Endometrial microvascular endothelial cells (primary cell): ENCODE results near the gene NSL1. TPM values are rescaled to one million over a fixed set of nuclear protein-coding genes. Genes with fewer than 3 reads are reported as not detected.
"Not testable (repeated sequence)": the region's sequence is repeated elsewhere in the genome, so short reads cannot be mapped to it uniquely, and the experiment has no call there.

Source experiments
- in situ Hi-C: cut with HindIII; loops from 2 replicates; pipeline ENCODE4 v1.10.0; 2017; ENCODE audit warnings: low sequenced_read_pairs, low pct_unique_long_range_greater_than_20kb; ENCODE audit errors: inconsistent ontology term
- total RNA-seq: library from RNA; depleted of rRNA; stranded (reverse); fragments of >200 nt; gene quantifications from one replicate; pipeline ENCODE4 v1.2.3, GENCODE V29; 2015; ENCODE audit errors: inconsistent ontology term

NSL1 gene
- total RNA-seq, 1 donor from 2014 or later: 29.1 TPM

DNA sequence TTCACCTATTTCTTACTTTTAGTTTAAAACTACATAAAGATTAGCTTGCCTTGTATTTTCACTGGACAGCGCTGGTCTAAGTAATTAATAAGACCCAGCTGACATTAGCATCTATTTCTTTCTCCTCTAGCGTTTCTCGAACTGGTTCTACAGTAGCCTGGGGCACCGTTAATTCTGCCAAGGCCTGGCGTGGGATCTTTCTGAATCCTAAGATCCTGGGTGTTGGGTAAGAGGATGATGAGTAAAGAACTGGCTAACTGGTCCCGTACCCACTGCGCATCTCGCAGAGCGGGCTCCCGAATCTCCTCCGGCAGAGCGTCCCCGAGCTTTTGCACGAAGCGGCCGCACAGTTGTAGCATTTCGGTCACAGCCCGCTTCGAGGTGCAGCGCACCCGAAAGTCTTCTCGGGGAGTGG lies 309 bp downstream of the NSL1 start:
- in situ Hi-C loops: no loop called here

DNA sequence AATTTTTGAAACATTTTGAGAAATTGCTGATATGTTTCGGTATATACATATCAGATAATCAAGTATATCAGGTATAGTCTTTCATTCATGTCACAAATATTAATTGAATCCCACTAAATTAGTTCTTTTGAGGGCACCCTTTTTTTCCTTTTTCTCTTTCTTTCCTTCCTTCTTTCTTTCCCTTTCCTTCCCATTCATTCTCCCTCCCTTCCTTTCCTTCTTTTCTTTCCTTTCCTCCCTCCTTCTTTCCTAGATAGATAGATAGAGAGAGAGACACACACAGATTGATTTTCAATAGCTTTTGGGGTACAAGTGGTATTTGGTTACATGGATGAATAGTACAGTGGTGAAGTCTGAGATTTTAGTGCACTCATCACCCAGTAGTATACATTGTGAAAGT lies 5.7 kb downstream of the NSL1 start:
- in situ Hi-C loops: loop anchor here (10.0 kb wide), 1 partner anchor 171 kb away; no protein-coding TSS in a partner anchor

DNA sequence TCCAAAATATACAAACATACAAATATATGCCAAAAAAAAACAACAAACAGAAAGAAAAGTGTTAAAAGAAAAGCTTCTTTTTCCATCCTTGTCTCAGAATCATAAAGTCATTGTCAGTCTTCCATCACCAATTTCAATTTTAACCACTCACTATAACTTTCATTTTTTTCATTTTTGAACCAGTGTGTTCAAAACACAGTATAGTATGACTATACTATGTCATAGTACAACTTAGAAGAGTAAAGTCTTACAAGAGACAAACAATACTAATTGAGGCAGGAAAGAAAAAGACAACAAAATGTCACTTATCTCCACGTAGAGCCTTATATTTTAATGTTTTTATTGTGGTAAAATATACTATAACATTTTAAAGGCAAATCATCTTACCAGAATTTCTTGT lies 7.6 kb downstream of the NSL1 start:
- in situ Hi-C loops: loop anchor here (10.0 kb wide), 1 partner anchor 169 kb away; no protein-coding TSS in a partner anchor

DNA sequence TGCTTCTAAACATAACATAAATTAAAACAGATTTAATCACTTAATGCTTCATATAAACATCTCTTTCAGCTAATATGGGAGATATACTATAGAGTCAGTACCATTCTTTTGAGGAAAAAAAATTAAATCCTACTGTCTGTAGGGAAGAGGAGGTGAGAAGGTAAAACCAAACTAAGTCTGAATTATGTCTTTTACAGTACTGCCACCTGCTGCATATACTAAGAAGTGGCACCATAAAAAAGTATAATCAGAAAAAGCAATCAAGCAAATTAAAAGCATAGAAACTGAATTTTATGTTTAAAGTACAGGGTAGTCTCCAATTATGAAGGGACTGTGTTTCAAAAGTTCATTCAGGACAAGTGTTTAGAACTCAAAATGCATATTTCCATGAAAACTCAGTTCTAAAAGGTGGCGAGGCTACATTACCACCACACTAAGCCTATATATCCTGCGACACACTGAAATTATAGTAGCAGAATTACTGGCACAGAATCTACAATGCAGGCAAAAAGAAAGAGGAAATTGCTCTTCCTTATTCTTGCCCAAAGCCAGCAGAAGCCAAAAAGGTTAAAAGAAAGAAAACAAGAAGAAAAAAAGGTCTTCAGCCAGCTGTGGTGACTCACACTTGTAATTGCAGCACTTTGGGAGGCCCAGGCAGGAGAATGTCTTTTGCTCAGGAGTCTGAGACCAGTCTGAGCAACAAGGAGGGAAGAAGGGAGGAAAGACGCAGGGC lies 9.0 kb downstream of the NSL1 start:
- in situ Hi-C loops: loop anchor here (10.0 kb wide), 1 partner anchor 168 kb away; no protein-coding TSS in a partner anchor

DNA sequence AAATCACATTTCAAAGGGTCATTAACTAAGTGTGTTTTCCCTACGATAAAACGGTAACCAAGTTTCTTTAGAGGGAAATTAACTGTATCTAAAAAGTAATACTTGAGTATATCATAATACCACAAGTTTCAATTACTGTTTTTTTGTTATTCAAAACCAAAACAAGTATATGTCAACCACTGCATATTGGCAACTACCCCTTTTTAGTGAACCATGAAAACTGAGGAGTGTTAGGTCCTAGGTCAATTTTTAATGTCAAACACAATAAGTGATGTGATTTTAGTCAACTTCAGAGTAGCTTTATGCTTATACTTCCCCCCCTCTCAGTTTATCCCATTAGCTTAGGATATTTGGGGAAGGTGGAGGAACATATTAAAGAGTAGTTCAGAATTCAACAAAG lies 10.4 kb downstream of the NSL1 start:
- in situ Hi-C loops: loop anchor here (10.0 kb wide), 1 partner anchor 166 kb away; no protein-coding TSS in a partner anchor

DNA sequence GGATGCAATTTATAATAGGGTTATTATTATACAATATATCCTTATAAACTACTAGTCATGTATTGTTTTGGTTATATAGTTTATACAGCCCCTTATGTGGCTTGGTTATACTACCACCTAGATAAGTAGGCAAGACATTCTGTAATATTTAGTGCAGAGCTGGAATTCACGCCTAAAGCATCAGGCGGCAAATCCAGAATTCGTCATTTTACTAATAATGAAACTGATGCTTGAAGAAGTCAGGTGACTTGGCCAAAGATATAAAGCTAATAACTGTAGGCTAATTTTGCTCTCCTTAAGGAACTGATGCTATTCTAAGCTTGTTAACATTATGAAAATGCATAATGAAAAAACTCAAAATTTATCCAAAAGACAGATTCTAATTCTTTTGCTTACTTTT lies 10.8 kb downstream of the NSL1 start:
- in situ Hi-C loops: loop anchor here (10.0 kb wide), 1 partner anchor 166 kb away; no protein-coding TSS in a partner anchor

DNA sequence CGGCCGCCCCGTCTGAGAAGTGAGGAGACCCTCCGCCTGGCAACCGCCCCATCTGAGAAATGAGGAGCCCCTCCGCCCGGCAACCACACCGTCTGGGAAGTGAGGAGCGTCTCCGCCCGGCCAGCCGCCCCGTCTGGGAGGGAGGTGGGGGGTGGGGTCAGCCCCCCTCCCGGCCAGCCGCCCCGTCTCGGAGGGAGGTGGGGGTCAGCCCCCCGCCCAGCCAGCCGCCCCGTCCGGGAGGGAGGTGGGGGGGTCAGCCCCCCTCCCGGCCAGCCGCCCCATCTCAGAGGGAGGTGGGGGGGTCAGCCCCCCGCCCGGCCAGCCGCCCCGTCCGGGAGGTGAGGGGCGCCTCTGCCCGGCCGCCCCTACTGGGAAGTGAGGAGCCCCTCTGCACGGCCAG lies 12.5 kb downstream of the NSL1 start:
- in situ Hi-C loops: not testable (repeated sequence)

DNA sequence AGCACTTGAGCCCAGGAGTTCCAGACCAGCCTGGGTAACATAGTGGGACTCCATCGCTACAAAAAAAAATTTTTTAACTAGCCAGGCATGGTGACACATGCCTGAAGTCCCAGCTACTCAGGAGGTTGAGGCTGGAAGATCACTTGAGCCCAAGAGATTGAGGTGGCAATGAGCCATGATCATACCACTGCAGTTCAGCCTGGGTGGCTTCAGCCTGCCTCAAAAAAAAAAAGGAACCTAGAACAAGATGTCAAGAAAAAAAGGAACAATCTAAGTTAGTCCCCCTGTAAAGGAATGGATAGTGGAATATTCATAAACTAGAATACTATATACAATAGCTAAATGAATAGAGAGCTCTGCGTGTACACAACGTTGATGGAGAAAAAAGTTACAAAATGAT lies 14.4 kb downstream of the NSL1 start:
- in situ Hi-C loops: no loop called here

DNA sequence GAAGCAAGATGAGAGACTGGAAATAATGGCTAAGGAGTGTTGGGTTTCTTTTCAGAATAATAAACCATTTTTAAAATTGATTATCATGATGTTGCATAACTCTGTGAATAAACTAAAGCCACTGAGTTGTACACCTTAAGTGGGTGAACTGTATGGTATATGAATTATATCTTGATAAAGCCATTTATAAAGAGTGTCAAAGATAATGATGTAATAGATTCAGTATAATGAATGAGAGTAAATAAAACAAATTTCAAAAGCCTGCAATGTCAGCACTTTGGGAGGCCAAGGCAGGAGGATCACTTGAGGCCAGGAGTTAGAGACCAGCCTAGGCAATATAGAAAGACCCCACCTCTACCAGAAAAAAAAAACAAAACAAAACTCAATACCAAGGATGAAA lies 16.3 kb downstream of the NSL1 start:
- in situ Hi-C loops: no loop called here

DNA sequence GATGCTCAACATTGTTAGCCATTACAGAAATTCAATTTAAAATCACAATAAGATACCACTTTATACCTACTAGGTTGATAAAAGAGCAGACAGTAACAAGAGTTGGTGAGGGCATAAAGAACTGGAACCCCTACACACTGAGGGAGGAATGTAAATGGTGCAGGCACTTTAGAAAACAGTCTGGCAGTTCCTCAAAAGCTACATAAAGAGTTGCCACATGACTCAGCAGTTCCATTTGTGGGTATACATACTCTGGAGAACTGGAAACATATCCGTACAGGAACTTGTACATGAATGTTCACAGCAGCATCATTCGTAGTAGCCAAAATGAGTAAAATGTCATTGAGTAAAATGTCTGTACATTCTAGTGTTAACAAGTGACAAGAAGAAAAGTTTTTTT lies 17.0 kb downstream of the NSL1 start:
- in situ Hi-C loops: no loop called here

DNA sequence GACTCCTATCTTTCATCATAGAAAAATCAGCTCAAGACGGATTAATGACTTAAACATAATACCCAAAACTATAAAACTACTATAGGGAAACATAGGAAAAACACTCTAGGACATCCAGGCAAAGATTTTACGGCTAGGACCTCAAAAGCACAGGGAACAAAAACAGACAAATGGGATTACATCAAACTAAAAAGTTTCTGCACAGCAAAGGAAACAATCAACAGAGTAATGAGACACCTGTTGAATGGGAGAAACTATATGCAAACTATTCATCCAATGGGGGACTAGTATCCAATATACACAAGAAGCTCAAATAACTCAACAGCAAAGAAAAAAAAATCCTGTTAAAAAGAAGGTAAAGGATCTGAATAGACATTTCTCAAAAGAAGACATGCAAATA lies 18.6 kb downstream of the NSL1 start:
- in situ Hi-C loops: no loop called here

DNA sequence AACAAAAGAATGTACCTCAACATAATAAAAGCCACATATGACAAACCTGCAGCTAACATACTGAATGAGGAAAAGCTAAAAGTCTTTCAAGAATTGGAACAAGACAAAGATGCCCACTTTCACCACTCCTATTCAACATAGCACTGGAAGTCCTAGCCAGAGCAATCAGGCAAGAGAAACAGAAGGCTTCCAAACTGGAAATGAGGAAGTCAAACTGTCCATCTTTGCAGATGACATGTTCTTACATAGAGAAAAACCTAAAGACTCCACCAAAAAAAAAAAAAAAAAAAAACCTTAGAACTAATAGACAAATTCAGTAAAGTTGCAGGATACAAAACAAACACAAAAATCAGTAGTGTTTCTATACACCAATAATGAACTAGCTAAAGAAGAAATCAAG lies 20.2 kb downstream of the NSL1 start:
- in situ Hi-C loops: no loop called here

DNA sequence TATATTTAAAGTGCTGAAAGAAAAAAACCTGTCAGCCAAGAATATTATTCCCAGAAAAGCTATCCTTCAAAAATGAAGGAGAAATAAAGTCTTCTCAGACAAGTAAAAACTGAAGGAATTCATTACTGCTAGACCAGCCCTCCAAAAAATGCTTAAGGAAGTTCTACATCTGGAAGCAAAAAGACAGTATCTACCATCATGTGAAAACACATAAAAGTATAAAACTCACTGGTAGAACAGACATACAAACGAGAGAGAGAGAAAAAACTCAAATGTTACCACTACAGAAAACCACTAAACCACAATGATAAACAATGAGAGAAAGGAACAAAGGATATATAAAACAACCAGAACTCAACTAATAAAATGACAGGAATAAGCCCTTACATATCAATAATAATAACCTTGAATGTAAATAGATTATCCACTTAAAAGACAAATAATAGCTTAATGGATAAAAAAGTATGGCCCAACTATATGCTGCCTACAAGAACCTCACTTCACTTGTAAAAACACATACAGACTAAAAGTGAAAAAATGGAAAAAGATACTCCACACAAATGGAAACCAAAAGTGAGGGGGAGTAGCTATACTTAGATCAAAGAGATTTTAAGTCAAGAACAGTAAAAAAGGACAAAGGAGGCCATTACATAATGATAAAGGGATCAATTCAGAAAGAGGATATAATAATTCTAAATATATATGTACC lies 22.0 kb downstream of the NSL1 start:
- in situ Hi-C loops: no loop called here

DNA sequence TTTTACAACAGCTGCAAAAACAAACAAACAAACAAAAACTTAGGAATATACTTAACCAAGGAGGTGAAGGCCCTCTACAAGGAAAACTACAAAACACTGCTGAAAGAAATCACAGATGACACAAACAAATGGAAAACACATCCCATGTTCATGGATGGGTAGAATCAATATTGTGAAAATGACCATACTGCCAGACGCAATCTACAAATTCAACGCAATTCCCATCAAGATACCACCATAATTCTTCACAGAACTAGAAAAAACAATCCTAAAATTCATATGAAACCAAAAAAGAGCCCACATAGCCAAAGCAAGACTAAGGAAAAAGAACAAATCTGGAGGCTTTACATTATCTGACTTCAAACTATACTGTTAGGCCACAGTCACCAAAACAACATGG lies 24.8 kb downstream of the NSL1 start:
- in situ Hi-C loops: not testable (repeated sequence)

DNA sequence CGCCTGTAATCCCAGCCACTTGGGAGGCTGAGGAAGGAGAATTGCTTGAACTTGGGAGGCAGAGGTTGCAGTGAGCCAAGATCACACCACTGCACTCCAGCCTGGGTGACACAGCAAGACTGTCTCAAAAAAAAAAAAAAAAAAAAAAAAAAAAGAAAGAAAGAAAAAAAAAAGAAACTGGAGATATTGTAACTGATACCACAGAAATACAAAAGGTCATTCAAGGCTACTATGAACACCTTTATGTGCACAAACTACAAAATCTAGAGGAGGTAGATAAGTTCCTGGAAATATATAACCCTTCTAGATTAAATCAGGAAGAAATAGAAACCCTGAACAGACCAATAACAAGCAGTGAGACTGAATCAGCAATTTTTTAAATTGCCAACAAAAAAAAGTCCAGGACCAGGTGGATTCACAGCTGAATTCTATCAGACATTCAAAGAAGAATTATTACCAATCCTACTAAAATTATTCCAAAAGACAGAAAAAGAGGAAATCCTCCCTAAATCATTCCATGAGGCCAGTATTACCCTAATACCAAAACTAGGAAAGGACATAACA lies 26.8 kb downstream of the NSL1 start:
- in situ Hi-C loops: not testable (repeated sequence)

DNA sequence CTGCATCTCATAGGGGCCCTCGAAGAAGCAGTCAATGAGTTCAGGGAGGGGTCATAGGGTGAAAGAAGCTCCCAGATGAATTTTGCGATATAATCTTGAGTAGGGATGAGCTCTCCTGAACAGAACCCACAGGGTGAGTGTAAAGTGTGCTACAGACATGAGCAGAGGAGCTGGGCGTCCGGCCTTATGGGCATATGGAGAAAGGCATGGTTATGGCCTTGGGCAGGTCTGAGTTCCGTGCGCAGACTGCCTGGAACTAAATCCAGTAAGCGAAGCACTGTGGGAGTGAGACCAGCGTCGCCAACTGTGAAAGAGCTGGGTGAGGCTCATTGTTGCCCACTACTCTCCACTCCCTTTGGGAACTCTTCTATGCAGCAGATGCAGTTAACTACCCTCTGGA lies 28.7 kb downstream of the NSL1 start:
- in situ Hi-C loops: no loop called here

DNA sequence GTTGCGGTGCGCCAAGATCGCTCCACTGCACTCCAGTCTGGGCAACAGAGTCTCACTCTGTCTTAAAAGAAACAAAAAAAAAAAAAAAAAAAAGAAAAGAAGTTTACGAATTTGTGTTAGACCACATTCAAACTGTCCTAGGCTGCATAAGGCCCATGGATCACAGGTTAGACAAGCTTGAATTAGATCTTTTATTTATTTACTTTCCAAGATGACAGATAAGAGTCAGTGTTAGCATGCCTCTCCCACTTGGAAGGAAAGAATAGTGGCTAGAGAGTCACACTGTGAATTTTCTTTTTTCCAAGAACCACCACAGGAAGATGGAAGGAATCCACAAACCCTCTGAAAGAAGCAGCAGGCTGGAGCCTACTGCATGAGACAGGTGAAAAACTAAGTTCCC lies 29.3 kb downstream of the NSL1 start:
- in situ Hi-C loops: no loop called here

DNA sequence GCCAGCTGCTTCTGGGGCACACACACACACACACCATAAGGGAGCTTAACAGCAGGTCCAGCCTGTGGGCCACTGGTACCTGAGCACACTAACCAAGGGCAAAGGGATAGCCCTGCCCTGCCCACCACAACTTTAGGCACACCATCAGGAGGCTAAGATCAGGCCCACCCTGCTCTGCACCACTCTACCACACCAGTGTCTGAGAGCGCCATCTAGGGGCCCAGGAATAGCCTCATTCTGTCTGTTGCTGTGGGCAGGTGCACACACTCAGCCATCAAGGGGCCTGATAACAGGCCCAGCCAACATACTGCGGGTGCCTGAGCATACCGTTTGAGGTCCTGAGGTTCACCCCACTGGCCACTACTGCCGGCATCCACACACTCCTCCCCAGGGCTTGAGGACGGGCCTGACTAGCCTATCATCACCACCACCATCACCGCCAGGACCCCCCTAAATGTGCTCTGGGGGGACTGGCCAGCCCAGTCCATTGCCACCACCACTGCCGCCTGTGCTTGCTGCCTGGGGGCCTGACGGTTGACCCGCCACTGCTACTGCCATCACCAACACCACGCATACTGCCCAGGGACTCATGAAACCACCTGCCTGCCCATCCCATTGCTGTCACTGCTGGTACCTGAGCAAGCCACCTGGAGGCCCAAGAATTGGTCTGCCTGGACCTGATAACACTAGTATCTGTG lies 31.3 kb downstream of the NSL1 start:
- in situ Hi-C loops: no loop called here

DNA sequence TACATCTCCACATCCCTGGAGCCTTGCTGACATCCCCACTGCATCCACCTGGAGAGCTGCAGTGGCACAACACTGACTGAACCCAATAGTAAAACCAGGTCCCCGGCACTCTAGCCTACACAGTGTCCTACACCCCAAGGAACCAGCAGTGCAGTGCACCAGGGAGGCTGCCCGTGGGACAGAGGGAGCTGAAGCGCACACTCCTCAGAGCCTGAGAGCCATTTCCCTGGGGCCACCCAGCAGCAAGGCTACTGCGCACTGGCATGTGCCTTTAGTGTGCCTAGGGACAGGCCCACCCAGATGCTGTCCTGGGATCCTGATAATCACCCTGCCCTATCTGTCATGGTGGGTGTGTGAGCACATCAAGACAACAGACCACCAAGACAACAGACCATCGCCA lies 31.9 kb downstream of the NSL1 start:
- in situ Hi-C loops: no loop called here
